Activated naive CD8-positive, alpha-beta T cell treated with anti-CD3 and anti-CD28 coated beads for 36 hours (primary cell): ENCODE results near the gene MGAT5. TPM values are rescaled to one million over a fixed set of nuclear protein-coding genes. Genes with fewer than 3 reads are reported as not detected.
"Not testable (repeated sequence)": the region's sequence is repeated elsewhere in the genome, so short reads cannot be mapped to it uniquely, and the experiment has no call there.

Source experiments
- DNase-seq: peaks from one replicate; pipeline ENCODE4 v3.0.0; 2021
- H3K27ac Mint-ChIP-seq: one replicate; pipeline ENCODE4 v1.8.0; 2022; ENCODE audit warnings: mild to moderate bottlenecking, moderate library complexity, mixed read lengths
- H3K27me3 Mint-ChIP-seq: one replicate; pipeline ENCODE4 v1.8.0; 2022; ENCODE audit warnings: mild to moderate bottlenecking, mixed read lengths
- H3K36me3 Mint-ChIP-seq: one replicate; pipeline ENCODE4 v1.8.0; 2021; ENCODE audit warnings: mild to moderate bottlenecking, mixed read lengths
- H3K4me1 Mint-ChIP-seq: one replicate; pipeline ENCODE4 v1.8.0; 2021; ENCODE audit warnings: mixed read lengths
- H3K4me3 Mint-ChIP-seq: one replicate; pipeline ENCODE4 v1.8.0; 2022; ENCODE audit warnings: mild to moderate bottlenecking, moderate library complexity, mixed read lengths
- H3K9me3 Mint-ChIP-seq: one replicate; pipeline ENCODE4 v1.8.0; 2022; ENCODE audit warnings: mixed read lengths
- total RNA-seq, 2 experiments: library from RNA; stranded (reverse); gene quantifications; one replicate each; pipeline ENCODE4 v1.2.3, GENCODE V29; 2021

The MGAT5 gene
- total RNA-seq, 2 experiments from 2014 or later = 34.0 to 34.5 TPM

DNA sequence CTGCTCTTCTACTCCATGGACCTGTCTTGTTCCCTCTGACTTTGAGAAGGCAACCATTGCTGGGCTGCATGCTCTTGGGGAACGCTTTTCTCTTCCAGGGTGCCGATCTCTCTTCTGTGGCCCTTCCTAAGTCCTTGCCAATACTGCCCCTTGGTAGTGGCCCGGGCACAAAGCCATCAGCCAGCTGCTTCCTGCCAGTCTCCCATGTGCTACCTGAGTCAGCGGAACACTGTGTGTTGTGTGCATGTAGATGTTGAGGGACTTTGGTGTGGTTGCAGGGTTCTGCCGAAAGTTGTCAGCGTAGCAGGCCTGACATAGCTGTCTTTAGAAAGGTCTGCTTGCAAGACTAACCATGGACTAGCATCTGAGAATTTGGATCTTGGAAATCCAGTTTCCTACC lies 35.4 kb downstream of the MGAT5 start:
- peak; percentile 34 for DNase-seq
- no peaks in the 10 kb centered on the region for H3K27me3 Mint-ChIP-seq
- H3K4me3 Mint-ChIP-seq = no peak overlapping the region
- no peaks in the 10 kb centered on the region for H3K9me3 Mint-ChIP-seq
- H3K27ac Mint-ChIP-seq = no peak overlapping the region
- H3K36me3 Mint-ChIP-seq = peaks cover 19% of the 10 kb centered on the region
- peaks cover 23% of the 10 kb centered on the region for H3K4me1 Mint-ChIP-seq

DNA sequence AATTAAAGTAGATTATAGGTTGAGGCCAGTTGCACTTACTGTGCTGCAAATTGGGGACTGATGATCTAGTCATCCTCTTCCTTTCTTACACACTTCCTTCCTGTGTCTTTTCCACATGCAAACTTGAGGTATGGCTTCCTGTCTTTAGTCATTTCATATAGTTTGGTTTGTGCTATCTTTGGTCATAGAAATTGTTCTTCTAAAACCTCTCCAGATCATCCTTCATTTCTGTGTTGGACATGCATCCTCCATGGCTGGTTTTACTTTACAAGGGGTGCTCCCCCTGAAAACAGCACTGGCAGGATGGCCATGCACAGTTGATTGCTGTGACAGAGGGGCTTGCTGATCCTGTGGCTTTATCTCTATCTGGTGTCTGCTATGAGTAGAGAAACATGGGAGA lies 36.5 kb downstream of the MGAT5 start:
- no peak overlapping the region for H3K27ac Mint-ChIP-seq
- DNase-seq = peak; percentile 16
- H3K36me3 Mint-ChIP-seq = peaks cover 24% of the 10 kb centered on the region
- H3K27me3 Mint-ChIP-seq = no peaks in the 10 kb centered on the region
- H3K4me3 Mint-ChIP-seq = no peak overlapping the region
- H3K4me1 Mint-ChIP-seq = peaks cover 24% of the 10 kb centered on the region
- no peaks in the 10 kb centered on the region for H3K9me3 Mint-ChIP-seq

DNA sequence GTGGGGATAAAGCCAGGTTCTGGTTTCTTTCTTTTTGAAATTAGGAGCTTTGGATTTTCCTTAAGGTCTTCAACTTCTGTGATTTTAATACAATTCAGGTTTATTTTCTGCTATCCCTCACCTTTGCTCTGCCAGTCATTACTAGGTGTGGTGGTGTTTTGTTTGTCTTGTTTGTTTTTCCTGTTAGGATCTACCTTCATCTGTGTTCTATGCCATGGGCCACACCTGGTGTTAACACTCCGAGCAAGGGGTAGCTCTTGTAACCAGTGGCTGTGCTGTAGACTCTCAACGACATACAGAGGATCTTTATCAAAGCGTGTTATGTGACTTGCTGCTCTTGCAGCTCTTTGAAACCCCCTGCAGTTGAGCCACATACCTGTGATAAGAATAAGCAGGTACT lies 38.6 kb downstream of the MGAT5 start:
- no peak for DNase-seq
- Mint-ChIP-seq H3K36me3 (peaks cover 23% of the 10 kb centered on the region), H3K9me3 (no peaks in the 10 kb centered on the region), H3K27ac (peak overlapping the region; percentile 53), H3K27me3 (no peaks in the 10 kb centered on the region), H3K4me3 (no peak overlapping the region), H3K4me1 (peaks cover 32% of the 10 kb centered on the region)

DNA sequence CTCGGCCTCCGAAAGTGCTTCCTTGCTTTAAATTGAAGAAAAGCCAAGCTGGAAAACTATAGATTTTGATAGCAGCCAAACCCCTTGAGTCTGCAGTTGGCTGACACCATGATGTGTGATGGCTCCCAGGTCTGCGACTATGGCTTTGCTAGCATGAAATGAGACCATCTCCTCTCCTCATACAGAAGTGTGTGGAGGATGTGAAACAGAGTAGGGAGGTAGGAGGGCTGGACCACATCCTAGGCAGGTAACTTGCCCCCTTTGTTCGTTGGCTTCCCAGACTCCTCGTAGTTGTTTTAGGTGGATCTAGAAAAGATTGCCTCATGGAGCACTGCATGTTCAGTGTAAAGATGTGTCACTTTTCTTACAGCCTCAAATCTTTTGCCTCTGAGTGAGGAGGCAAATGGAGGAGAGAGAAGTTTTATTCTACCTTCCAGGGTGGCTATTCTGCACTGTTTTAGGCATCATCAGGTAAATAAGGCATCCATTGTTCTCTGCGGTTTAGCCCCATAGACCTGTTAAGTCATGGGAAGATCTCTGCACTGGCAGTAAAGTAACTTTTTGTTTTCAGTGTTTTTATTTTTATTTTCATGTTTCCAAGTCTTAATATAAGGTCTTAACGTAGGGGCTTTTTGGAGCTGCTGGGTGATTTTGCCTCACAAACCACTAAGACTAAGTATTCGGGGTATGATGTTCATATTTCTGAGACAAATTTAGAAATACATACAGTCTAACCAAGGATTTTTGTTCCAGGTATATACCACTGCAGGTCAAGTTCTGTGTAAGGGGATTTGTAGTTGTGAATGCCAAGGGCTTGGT lies 40.1 kb downstream of the MGAT5 start:
- Mint-ChIP-seq H3K36me3 (peaks cover 30% of the 10 kb centered on the region), H3K4me1 (peaks cover 32% of the 10 kb centered on the region), H3K27me3 (no peaks in the 10 kb centered on the region), H3K9me3 (no peaks in the 10 kb centered on the region), H3K27ac (peak overlapping the region; percentile 13), H3K4me3 (no peak overlapping the region)
- no peak for DNase-seq

DNA sequence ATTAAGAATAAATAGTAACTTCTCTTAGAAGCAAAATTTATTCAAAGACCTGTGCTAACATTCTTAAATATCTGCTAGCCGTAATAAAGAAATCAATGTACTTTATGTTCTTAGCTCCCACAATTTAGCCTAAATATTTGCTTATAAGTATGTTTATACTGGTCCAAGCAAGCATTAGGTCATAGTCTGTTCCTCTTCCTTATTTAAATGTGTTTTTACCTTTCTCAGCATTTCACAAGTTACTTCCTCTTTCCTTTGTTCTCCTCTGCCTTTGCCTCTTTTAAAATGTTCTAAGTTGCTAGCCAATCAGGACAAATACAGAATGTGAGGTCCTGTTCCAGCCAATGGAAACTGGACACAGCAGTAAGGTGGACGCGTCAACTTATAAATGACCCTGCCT lies 40.7 kb downstream of the MGAT5 start:
- peaks cover 32% of the 10 kb centered on the region for H3K4me1 Mint-ChIP-seq
- not testable (repeated sequence) for DNase-seq, H3K9me3 Mint-ChIP-seq, H3K4me3 Mint-ChIP-seq, H3K27me3 Mint-ChIP-seq, H3K27ac Mint-ChIP-seq
- H3K36me3 Mint-ChIP-seq = peaks cover 32% of the 10 kb centered on the region

DNA sequence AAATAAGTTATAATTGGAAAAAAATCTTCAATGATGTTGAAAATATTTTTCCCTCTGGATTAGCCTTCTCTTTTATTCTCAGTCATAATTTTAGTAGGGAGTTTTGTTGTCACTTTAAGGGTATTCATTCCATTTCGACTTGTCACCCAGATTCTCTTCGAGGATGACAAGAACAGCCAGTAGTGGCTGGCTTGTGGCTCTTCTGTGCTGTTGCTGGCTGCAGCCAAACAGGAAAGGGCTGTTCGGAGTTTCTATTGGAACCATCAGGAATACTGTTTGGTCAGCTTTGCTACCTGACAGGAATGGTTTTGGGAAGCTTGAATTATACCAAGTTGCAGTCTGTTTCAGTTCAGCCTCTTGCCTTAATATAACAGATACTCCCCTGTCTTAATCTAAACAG lies 41.6 kb downstream of the MGAT5 start:
- Mint-ChIP-seq H3K36me3 (peaks cover 36% of the 10 kb centered on the region), H3K27ac (no peak overlapping the region), H3K4me3 (no peak overlapping the region), H3K9me3 (no peaks in the 10 kb centered on the region), H3K27me3 (no peaks in the 10 kb centered on the region), H3K4me1 (peaks cover 32% of the 10 kb centered on the region)
- no peak for DNase-seq

DNA sequence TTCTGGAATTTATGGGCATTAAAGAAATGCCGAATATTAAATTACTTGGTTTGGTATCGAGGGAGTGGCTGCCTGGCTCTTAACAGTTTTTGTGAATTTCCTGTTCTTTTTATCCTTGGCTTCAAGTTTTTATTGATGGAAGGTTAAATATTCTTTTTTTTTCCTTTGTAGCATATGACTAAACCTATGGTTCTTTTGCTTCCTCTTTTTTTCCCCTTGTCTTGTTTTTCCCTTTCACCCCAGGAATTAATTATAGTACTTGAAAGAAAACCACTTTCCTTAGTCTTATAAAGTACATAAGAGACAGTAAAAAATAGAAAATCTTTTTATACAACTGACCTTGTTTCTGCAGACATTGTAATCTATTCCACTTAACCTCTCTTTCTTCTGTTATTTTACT lies 42.4 kb downstream of the MGAT5 start:
- peaks cover 36% of the 10 kb centered on the region for H3K4me1 Mint-ChIP-seq
- H3K9me3 Mint-ChIP-seq = no peaks in the 10 kb centered on the region
- DNase-seq = no peak
- no peaks in the 10 kb centered on the region for H3K27me3 Mint-ChIP-seq
- H3K4me3 Mint-ChIP-seq = no peak overlapping the region
- H3K27ac Mint-ChIP-seq = no peak overlapping the region
- peaks cover 36% of the 10 kb centered on the region for H3K36me3 Mint-ChIP-seq

DNA sequence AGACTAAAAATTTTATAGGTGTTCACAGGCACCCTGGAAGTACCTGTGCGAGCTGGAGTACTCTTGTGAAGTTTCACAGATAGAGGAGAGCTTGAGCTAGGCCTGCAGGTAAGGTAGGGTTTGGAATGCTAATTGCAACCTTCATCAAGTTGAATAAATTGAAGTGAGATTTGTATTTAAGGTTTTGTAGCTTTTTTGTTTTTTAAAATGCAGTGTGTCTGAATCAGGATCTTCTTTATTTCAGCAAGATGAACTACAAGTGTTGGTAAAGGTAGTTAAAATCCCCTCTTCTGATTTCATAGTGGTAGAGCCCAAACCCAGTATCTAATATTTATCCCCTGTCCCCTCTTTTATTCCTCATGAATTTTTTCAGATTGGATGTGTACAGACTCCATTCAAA lies 45.5 kb downstream of the MGAT5 start:
- H3K4me1 Mint-ChIP-seq = peaks cover 34% of the 10 kb centered on the region
- H3K27me3 Mint-ChIP-seq = no peaks in the 10 kb centered on the region
- no peak for DNase-seq

DNA sequence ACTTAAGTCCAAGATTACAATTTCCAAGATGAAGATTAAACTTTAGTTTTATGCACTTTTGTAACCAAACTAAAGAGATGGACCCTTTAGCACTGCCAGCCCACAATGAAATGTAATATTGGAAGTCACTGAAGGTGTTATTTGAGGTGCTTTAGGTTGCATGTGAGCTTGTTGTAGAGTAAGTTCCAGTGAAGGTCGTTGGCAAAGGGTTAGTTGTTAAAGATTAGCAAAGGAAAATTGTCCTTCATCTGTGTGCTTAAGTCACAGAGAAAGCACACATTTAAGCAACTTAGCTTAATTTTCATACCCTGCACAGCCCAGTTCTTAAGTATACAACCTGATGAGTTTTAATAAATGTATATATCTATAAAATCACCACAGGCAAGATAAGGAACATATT lies 46.7 kb downstream of the MGAT5 start:
- DNase-seq = no peak
- Mint-ChIP-seq H3K9me3 (peaks cover 5% of the 10 kb centered on the region), H3K36me3 (peaks cover 48% of the 10 kb centered on the region), H3K4me3 (no peak overlapping the region), H3K4me1 (peaks cover 38% of the 10 kb centered on the region), H3K27me3 (no peaks in the 10 kb centered on the region), H3K27ac (no peak overlapping the region)

More for the DNA sequence above, 45.5 kb downstream of the MGAT5 start:
- peaks cover 5% of the 10 kb centered on the region for H3K9me3 Mint-ChIP-seq
- H3K36me3 Mint-ChIP-seq = peaks cover 42% of the 10 kb centered on the region
- no peak overlapping the region for H3K27ac Mint-ChIP-seq
- no peak overlapping the region for H3K4me3 Mint-ChIP-seq

DNA sequence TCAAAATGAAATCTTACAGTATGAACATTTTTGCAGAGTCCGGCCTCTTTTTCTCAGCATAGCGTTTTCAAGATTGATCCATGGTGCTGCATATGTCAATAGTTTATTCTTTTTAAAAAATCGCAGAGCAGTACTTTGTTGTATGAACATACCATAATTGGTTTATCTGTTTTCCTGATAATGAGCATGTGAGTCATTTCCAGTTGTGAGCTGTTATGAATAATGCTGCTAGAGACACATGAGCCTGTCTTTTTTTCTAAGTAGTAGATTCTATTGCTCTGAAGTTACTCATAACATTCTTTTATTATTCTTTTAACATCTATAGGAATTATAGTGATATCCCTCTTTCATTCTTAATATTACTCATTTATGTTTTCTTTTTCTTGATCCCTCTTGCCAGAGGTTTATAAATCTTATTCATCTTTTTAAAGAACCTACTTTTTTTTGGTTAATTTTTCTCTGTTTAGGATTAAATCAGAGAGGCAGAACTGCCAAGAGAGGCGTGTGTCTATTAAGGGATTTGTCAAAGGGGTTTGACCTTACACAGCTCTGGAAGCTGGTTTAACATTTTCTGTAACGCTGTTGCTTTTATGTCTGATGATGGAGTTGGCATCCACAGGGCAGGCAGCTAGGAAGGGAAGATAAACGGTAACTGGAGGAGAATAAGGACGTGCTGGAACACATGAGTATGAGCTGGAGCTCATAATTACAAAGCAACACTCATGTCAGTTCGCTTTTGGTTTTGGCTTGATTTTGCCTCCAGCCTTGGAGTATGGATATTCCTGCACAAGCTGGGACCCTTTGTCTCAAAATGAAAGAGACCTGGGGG lies 47.4 kb downstream of the MGAT5 start:
- no peak for DNase-seq
- H3K27me3 Mint-ChIP-seq = no peaks in the 10 kb centered on the region
- H3K27ac Mint-ChIP-seq = peak overlapping the region; percentile 32
- peaks cover 5% of the 10 kb centered on the region for H3K9me3 Mint-ChIP-seq
- no peak overlapping the region for H3K4me3 Mint-ChIP-seq
- H3K4me1 Mint-ChIP-seq = peaks cover 34% of the 10 kb centered on the region
- peaks cover 48% of the 10 kb centered on the region for H3K36me3 Mint-ChIP-seq

DNA sequence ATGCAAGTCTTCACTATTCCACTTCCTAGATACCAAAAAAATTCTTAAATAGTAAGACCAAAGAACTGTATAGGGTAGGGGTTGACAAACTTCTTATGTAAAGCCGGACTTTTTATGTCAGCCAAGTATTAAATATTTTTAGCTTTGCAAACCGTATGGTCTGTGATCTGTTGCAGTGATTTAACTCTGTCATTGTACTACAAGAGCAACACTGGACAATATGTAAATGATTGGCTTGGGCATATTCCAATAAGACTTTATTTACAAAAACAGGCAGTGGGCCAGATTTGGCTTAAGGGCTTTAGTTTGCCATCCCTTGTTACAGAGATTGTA lies 48.0 kb downstream of the MGAT5 start:
- peaks cover 5% of the 10 kb centered on the region for H3K9me3 Mint-ChIP-seq

DNA sequence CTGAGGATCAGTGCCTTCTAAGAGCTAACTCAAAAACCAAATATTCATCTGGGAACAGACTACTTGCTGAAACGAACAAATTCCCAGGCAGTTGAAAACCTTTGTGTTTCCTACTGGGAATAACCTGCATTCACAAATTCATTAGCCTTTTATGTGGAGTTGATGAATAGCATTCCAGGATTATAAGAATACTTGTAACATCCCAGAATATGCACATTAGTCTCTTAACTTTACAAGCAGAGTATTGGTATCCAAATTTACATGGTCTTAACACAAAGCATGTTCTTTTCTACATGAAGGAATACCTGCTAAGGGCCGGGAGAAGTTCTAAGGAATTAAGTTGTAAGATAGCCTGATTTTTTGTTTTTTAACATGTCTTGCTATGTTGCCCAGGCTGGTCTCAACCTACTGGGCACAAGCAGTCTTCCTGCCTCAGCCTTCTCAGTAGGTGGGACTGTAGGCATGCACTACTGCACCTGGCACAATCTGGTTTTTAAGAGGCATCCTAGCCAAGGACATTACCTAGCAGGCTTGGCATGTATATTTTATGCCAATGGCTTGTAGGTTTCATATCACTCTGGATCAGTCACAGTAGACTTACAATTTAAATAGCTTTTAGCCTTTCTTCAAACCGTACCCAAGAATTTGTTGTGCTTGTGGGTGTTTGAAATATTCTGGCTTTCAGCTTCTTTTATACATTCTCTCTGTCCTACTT lies 50.7 kb downstream of the MGAT5 start:
- Mint-ChIP-seq H3K36me3 (peaks cover 44% of the 10 kb centered on the region), H3K4me1 (peaks cover 41% of the 10 kb centered on the region), H3K27me3 (no peaks in the 10 kb centered on the region), H3K9me3 (peaks cover 8% of the 10 kb centered on the region), H3K4me3 (no peak overlapping the region), H3K27ac (no peak overlapping the region)
- no peak for DNase-seq

More for the DNA sequence above, 48.0 kb downstream of the MGAT5 start:
- Mint-ChIP-seq H3K36me3 (peaks cover 43% of the 10 kb centered on the region), H3K27me3 (no peaks in the 10 kb centered on the region), H3K27ac (no peak overlapping the region), H3K4me1 (peaks cover 32% of the 10 kb centered on the region), H3K4me3 (no peak overlapping the region)
- no peak for DNase-seq

DNA sequence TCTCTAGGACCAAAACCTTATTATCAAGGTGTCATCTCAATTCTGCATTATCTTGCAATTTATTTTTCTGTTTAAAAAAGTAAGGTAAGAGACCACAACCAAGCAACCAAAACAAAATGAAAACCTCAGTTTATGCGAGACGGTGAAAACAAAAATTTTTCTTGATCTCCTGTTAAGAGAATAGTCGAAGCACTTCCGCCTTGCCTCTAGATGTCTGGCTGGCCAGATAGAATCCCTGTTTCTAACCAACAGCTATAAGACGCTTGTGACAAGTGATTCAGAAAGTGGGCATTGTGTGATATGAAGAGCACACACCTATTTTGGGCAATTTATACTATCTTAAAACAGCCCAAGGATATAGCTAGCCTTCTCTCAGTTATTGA lies 51.2 kb downstream of the MGAT5 start:
- Mint-ChIP-seq H3K9me3 (peaks cover 8% of the 10 kb centered on the region), H3K36me3 (peaks cover 41% of the 10 kb centered on the region), H3K27me3 (no peaks in the 10 kb centered on the region), H3K4me3 (no peak overlapping the region), H3K4me1 (peaks cover 41% of the 10 kb centered on the region), H3K27ac (no peak overlapping the region)
- no peak for DNase-seq

DNA sequence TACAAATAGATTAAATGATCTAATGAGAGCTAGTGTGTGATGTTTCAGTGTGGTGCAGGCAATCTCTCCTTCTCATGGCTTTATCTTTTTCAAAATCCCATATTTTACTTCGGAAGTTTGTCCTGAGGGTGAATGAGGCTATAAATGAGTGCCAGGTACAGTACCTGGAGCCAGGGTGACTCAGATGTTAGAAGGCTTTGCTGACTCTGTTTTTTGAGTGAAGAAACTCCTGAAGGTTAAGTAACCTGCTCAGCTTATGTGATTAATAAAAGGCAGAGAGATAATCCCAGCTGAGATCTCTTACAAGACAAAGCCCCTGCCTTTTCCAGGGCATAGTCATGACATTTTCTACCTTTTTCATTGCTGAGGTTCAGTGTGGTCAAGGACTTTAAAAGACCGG lies 52.6 kb downstream of the MGAT5 start:
- peaks cover 46% of the 10 kb centered on the region for H3K36me3 Mint-ChIP-seq
- no peaks in the 10 kb centered on the region for H3K27me3 Mint-ChIP-seq
- no peak overlapping the region for H3K27ac Mint-ChIP-seq
- no peak overlapping the region for H3K4me3 Mint-ChIP-seq
- no peak for DNase-seq
- peaks cover 8% of the 10 kb centered on the region for H3K9me3 Mint-ChIP-seq
- H3K4me1 Mint-ChIP-seq = peaks cover 45% of the 10 kb centered on the region

DNA sequence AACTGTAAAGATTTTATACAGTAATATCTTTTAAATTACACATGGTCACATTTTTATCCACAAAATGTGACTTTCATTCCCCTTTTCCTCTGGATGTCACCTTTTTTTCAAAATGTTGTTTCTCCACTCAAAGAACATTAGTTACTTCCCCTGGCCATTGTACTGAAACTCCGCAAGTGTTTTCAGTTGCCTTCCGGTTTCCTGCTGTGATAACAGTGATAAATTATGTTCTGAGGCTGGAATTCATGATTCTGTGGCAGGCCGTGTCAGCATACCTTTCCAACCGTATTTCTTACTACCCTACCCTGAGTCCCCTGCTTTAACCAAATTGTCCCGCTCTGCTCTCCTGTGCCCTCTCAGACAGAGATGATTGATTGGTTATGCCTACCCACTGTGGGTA lies 53.5 kb downstream of the MGAT5 start:
- Mint-ChIP-seq H3K9me3 (peaks cover 8% of the 10 kb centered on the region), H3K4me3 (no peak overlapping the region), H3K36me3 (peaks cover 50% of the 10 kb centered on the region), H3K4me1 (peaks cover 48% of the 10 kb centered on the region), H3K27me3 (no peaks in the 10 kb centered on the region), H3K27ac (no peak overlapping the region)
- DNase-seq = no peak
